T-helper 2 cell (primary cell): ENCODE results near the gene PDZD7.

Experiments used
- DNase-seq, 5 experiments: peaks; one replicate each; pipeline versions ENCODE4 v3.0.0 to v3.0.0-alpha.2; 2012 to 2022

Gene PDZD7

GRCh38 chr10:101000915-101001658 is 29.8 kb downstream of the PDZD7 start:
- DNase-seq: no peak

- no peak for DNase-seq
Measured at GRCh38 chr10:101000127-101000914, 30.6 kb downstream of the PDZD7 start.

- no peak for DNase-seq
Measured at GRCh38 chr10:100999742-101000126, 31.2 kb downstream of the PDZD7 start, which contains the start of gene LZTS2. Gene LZTS2, plus strand, starts transcription at chr10:100999808. Its CDS starts 2,731 bp downstream, at chr10:101002539.

DNA sequence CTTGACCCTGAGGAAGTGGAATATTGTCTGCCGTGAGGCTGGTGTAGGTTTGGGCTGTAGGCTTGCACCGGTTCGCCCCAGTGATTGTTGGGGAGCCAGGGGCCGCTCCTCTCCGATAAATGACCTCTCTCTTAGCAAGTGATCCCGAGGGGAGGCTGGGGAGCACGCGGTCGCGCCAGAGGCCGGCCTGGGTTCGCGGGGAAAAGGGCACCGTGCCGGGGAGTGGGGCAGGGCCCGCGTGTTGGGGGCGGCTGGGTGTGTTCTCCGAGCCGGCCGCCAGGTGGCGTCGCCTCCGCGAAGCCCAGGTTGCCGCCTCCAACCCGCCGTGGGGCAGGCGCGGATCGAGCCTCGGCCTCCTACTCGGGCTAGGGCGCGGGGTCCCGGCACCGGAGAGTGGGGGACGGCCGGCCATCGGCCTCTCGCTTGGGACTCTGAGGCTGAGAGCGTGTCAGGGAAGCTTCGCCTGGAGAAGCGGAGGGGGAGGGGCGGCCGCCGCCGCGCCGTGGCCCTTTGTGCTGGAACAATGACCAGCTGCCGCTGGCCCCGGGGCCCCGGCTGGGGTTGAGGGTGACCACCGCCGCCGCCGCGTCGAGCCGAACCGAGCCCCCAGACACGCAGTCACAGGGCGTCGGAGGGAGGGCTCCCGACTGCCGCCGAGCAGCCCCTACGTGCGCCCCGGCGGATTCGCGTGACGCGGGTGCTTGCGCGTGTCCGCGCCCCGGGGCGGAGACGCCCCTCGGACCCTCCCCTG is 31.8 kb downstream of the PDZD7 start:
- peak; percentile 59 to 78 (median 67) for DNase-seq

DNA sequence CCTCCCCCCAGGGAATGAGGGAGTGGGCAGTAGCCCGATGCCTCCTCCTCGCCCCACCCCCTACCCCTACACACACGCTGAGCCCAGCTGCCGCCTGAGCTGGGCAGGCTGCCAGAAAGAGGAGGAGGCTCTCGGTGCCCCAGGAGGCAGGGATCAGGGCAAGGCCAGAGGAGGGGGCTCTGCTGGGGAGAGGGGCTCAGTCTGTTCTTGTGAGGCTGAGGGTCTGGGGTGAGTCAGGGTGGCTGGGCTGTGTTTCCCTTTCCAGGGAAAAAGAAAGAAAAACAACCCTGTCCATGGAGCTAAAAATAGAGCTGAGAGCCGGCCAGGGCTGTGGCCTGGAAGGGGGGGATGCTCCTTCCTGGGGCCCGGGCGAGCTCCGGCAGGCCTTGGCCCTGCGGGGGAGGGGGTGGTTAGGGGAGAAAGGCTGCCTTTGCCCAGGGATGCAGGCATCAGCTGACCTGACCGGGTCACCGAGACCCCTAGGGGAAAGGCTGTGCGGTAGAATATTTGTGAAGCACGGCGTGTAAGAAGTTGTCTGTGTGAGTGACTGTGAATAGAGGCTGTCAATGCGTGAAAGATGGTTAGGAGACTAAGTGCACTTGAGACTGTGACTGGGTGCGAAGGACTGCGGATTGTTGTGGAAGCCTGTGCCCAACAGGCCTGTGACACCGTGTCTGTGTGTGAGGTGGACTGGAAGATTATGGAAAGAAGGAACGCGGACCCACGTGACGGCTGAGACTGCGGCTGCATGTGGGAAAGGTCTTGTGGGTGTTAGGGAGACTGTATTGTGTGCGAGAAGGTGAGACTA is 32.5 kb downstream of the PDZD7 start:
- peak in 4 of 5 experiments; percentile 33 to 71 (median 50) for DNase-seq

GRCh38 chr10:100997360-100998182 is 33.4 kb downstream of the PDZD7 start:
- peak; percentile 57 to 77 (median 58) for DNase-seq

DNA sequence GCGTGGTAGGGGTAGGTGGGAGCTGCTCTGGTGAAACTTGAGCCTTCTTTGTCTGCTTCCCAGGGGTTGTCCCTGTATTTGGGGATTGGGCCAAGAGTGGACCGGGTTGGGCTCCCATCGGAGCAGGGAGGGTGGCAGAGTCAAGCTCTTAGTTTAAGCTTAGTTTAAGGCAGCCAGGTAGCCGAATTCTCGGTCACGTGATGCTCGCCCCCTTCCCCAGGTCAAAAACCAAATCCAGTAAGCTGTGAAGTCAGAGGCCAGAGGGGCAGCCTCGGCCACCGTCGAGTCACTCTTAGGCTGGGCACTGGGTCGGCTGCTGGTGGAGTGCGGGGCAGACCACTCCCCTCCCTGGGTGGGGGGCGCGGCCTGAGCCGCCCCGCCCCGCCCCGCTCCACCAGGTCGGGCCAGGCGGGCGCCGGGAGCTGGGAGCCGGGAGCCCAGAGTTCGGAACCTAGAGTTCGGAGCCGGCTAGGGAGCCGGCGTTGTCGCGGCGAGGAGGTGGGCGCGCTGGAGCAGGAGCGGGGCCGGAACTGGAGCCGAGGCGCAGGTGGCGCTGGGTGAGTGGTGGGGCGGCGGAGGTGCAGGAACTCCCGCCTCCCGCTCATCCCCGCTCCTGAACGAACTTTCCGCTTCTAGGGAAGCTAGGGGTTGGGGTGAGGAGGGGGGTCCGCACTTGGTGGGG is 34.1 kb downstream of the PDZD7 start:
- peak in 3 of 5 experiments; percentile 27 to 49 (median 28) for DNase-seq

DNA sequence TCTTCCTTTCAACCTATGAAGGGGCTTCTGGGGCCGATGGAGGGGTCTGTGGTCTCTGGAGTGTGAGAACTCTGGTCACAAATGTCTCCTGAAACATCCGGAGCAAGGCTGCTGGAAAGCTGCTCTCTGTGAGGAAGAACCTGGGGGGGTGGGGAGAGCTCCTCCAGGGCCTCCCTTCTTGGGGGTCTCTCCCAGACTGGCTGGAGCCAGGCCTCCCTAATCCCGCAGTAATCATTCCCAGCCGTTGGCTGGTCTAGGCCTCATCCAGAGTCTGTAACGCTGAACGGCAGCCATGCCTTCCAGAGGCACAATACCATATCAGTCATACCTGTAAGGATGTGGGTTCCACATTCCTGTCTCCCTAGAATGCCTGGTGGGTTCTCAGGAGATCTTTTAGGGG is 35.7 kb downstream of the PDZD7 start:
- DNase-seq: no peak

GRCh38 chr10:100993986-100994708 is 36.8 kb downstream of the PDZD7 start:
- DNase-seq: no peak

GRCh38 chr10:100989088-100989487 is 41.8 kb downstream of the PDZD7 start:
- no peak for DNase-seq

GRCh38 chr10:100988166-100988565 is 42.8 kb downstream of the PDZD7 start:
- DNase-seq: no peak

DNA sequence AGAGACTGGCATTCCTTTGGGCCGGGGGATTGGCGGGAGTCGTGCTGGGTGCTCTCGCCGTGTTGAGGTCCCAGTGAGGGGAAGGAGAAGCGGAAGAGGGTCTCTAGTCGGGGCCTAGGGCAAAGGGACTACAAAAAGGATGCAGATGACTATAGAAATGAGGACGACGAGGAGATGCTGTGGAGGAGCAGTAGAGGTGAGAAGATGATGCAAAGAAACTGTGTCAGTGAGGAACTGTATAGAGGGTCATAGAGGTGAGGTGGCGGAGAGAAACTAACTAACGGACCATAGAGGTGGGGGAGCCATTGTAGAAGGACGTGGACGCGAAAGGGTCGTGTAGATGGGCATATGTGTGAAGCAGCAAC is 43.3 kb downstream of the PDZD7 start:
- DNase-seq: no peak

DNA sequence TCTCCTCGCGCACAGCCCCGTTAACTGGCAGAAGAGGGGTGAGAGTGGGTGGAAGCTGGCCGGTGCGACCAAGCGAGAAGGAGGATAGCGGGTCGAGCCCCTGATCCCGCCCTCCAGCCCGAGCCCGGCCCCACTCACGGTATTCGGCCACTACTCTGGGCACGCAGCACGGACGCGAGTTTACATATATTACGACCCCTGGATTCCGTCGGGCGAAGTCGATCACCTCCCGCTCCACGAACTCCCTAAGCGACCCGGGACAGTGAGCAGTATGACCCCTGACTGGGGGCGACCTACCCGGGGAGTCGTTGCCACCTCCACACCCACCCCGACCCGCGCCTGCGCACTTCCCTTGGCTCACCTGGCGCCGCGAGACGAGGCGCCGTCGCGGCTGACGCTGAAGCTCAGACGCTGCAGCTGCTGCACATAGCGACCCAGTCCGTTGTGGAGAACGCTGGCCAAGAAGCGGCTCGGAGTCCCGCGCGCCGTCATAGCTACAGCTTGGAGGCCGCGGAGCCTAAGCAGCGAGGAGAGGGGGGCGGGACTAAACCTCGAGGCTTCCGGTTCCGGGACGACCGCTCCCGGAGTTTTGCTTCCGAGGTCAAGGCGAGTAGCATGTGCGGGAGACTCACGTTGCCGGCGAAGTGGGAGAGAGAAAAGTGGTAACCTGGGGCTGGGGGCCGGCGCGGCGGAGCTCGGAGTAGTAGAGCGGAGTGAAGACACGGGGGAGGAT is 43.8 kb downstream of the PDZD7 start, which contains the start of the genes MRPL43 and TWNK:
Gene MRPL43, minus strand, starts transcription at position 546 of the 733 bp plus-strand sequence. Its CDS starts 54 bp downstream, at position 492.
Gene TWNK, plus strand, starts transcription at position 592 of the 733 bp plus-strand sequence. CDS start 668 bp downstream, outside the sequence.
- peak; percentile 66 to 85 (median 75) for DNase-seq

DNA sequence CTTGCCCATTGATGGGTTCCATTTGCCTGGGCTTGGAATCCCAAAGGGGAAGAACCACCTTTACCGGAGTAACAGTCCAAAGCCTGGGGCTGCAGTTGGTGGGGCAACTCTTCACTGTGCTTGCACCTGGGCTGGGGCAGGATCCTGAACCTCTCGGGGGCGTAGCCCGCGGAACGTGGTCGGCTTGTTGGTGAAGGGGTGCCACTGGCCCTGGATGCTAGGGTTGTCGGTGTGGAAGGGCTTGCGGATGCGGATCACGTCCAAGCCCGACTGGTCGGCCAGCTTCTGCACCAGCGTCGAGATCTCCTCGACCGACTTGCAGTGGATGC is 44.3 kb downstream of the PDZD7 start:
- DNase-seq: no peak

DNA sequence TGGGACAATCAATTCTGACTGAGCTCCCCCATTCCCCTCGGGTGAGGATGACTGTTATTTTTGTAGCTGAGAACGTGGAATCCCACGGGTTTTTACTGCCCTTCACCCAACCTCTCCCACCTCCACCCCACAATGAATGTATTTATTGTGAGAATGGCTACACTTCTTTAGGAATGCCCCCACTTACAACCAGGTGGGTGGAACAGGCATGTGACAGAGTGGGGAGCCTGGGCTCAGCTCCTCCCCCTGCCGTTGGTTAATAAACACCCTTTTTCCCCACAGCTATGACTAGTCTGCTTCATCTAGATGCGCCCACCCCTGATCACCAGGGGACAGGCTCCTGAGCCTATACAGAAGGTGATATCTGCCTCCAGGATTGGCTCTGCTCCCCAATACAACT is 45.6 kb downstream of the PDZD7 start:
- DNase-seq: no peak

DNA sequence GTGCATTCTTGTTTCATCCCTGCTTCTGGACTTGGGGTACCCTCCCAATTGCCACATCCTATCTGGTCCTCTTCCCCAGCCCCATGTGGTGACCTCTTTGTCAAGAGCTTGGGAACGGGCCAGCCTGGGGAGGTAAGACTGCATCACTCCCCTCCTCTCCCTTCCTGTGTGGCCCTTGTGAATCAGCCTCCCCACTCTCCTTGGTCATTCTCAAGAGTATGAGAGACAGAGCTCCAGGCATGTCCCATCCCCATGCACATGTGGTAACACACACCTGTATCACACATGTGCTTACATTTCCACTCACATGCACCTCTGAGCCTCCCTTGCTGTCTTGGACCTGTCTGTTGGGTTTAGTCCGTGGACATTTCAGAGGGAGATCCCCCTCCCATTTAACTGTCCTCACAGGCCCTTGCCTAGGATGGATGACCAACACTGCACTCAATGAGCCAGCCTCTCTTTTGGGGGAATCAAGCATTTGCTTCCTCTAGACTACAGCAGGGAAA is 46.2 kb downstream of the PDZD7 start:
- DNase-seq: no peak

DNA sequence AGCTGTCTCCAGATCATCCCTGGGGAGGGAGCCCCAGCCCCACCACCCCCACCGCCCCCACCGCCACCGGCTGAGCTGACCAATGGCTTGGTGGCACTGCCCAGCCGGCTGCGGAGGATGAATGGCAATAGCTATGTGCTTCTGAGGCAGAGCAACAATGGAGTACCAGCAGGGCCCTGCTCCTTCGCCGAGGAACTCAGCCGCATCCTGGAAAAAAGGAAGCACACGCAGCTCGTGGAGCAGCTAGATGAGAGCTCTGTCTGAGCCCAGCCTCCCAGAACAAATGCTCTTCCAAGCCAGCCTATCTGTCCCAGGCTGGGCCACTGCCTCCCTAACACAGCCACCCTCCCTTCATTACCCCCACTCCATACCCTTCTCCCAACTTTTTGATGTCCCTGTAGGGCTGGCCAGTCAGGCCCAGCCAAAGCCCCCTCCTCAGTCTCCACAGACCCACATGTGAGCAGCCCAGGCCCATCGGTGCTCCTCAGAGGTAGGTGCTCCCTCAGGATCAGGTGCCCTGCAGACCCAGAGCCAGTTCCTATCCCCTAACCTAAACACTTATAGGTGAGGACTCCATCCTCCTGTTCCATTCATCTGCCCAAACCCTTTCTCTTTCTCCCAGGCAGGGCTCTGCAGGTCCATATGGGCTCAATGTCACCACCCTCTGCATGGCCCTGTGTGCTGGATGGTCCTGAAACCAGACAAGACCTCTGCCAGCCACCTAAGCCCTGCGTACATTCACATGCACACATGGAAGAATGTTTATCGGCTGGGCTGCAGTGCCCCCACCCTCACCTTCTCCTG is 46.9 kb downstream of the PDZD7 start:
- no peak for DNase-seq
